GM23338 (cell line): ENCODE data around the gene MAST3. TPM values are rescaled to one million over a fixed set of nuclear protein-coding genes. Genes with fewer than 3 reads are reported as not detected.

ENCODE experiments used
- ATAC-seq: fragments of 200-7000 bp; cut with Tn5 transposase; 3 replicates; pipeline ENCODE4 v1.9.1; 2020
- DNase-seq: peaks from one replicate; pipeline ENCODE4 v3.0.0-alpha.2; 2015; ENCODE audit warnings: low spot score
- H2AFZ ChIP-seq: fragments of 200-600 bp; sonication (generic); 2 replicates; pipeline ENCODE4 v1.8.0; 2016; ENCODE audit warnings: antibody characterized with exemption, mild to moderate bottlenecking, moderate library complexity
- H3F3A ChIP-seq: fragments of 200-600 bp; sonication (generic); replicated peaks from 2 replicates; pipeline ENCODE4 v1.8.0; 2017; ENCODE audit warnings: antibody characterized with exemption, mixed run types, low read depth
- H3K27ac ChIP-seq: fragments of 200-600 bp; sonication (generic); 2 replicates; pipeline ENCODE4 v1.6.1; 2016; ENCODE audit warnings: low read depth
- H3K27me3 ChIP-seq: fragments of 200-600 bp; sonication (generic); 2 replicates; pipeline ENCODE4 v1.8.0; 2016; ENCODE audit warnings: mild to moderate bottlenecking, mixed run types, moderate library complexity; ENCODE audit not compliant: insufficient read depth
- H3K36me3 ChIP-seq: fragments of 200-600 bp; sonication (generic); 2 replicates; pipeline ENCODE4 v1.8.0; 2016; ENCODE audit warnings: mild to moderate bottlenecking; ENCODE audit not compliant: insufficient read depth
- H3K4me1 ChIP-seq: fragments of 200-600 bp; sonication (generic); 2 replicates; pipeline ENCODE4 v1.8.0; 2016; ENCODE audit warnings: mild to moderate bottlenecking, moderate library complexity; ENCODE audit not compliant: insufficient read depth
- H3K4me2 ChIP-seq: fragments of 200-600 bp; sonication (generic); 2 replicates; pipeline ENCODE4 v1.7.1; 2017; ENCODE audit warnings: mixed run types
- H3K4me3 ChIP-seq: fragments of 200-600 bp; sonication (generic); 2 replicates; pipeline ENCODE4 v1.6.1; 2016; ENCODE audit warnings: mixed run types
- H3K79me2 ChIP-seq: fragments of 200-600 bp; sonication (generic); replicated peaks from 2 replicates; pipeline ENCODE4 v1.8.0; 2017; ENCODE audit warnings: mild to moderate bottlenecking; ENCODE audit not compliant: insufficient read depth
- H3K9me2 ChIP-seq: fragments of 200-600 bp; sonication (generic); 2 replicates; pipeline ENCODE4 v1.8.0; 2017; ENCODE audit not compliant: insufficient read depth
- H4K20me1 ChIP-seq: fragments of 200-600 bp; sonication (generic); replicated peaks from 2 replicates; pipeline ENCODE4 v1.8.0; 2017; ENCODE audit warnings: mild to moderate bottlenecking; ENCODE audit not compliant: insufficient read depth
- H3K27ac Mint-ChIP-seq: 2 replicates; pipeline ENCODE4 v1.8.0; 2020; ENCODE audit warnings: inconsistent platforms, mild to moderate bottlenecking, moderate library complexity, mixed read lengths
- H3K27me3 Mint-ChIP-seq: 3 replicates; pipeline ENCODE4 v1.8.0; 2022; ENCODE audit warnings: low read depth, mild to moderate bottlenecking, moderate library complexity, mixed read lengths, inconsistent platforms; ENCODE audit not compliant: insufficient read depth, poor library complexity
- H3K36me3 Mint-ChIP-seq: 3 replicates; pipeline ENCODE4 v1.8.0; 2021; ENCODE audit warnings: low read depth, mild to moderate bottlenecking, inconsistent platforms, moderate library complexity, mixed read lengths
- H3K4me1 Mint-ChIP-seq: 3 replicates; pipeline ENCODE4 v1.8.0; 2020; ENCODE audit warnings: mild to moderate bottlenecking, inconsistent platforms, mixed read lengths
- H3K4me3 Mint-ChIP-seq: 3 replicates; pipeline ENCODE4 v1.8.0; 2021; ENCODE audit warnings: moderate library complexity, mild to moderate bottlenecking, inconsistent platforms, mixed read lengths
- H3K9me3 Mint-ChIP-seq: 3 replicates; pipeline ENCODE4 v1.8.0; 2020; ENCODE audit warnings: moderate library complexity, mild to moderate bottlenecking, inconsistent platforms, mixed read lengths
- CREB1 ChIP-seq: fragments of 250-450 bp; sonication (Bioruptor Pico); IDR thresholded peaks from 2 replicates; pipeline ENCODE4 v1.5.0; 2020; ENCODE audit warnings: low read depth, mild to moderate bottlenecking, moderate library complexity
- CTCF ChIP-seq, 2 experiments: fragments of 200-600 bp in 1 of 2; sonication (generic) in 1 of 2; conservative IDR thresholded peaks; 2 replicates each; pipeline versions ENCODE4 v1.5.1 to v1.6.1; 2016 to 2017; ENCODE audit warnings: antibody characterized with exemption in 2 of 2, low read depth in 2 of 2, mild to moderate bottlenecking in 2 of 2, moderate library complexity in 1 of 2
- EZH2phosphoT487 ChIP-seq: fragments of 200-600 bp; sonication (generic); IDR thresholded peaks from one replicate; pipeline ENCODE4 v1.8.1; 2018; ENCODE audit warnings: antibody characterized with exemption; ENCODE audit not compliant: unreplicated experiment
- JUNB ChIP-seq: IDR thresholded peaks from one replicate; pipeline ENCODE4 v1.6.1; 2016; ENCODE audit warnings: antibody characterized with exemption; ENCODE audit not compliant: unreplicated experiment
- NANOG ChIP-seq: IDR thresholded peaks from 2 replicates; pipeline ENCODE4 v1.6.1; 2016; ENCODE audit warnings: antibody characterized with exemption, borderline replicate concordance
- STAT1 ChIP-seq: IDR thresholded peaks from one replicate; pipeline ENCODE4 v1.6.1; 2016; ENCODE audit warnings: antibody characterized with exemption; ENCODE audit not compliant: unreplicated experiment
- ZNF114 ChIP-seq: fragments of 250-450 bp; sonication (Bioruptor Pico); IDR thresholded peaks from 2 replicates; pipeline ENCODE4 v1.5.0; 2020; ENCODE audit warnings: mild to moderate bottlenecking, moderate library complexity
- ZNF462 ChIP-seq: fragments of 250-450 bp; sonication (Bioruptor Pico); IDR thresholded peaks from 2 replicates; pipeline ENCODE4 v1.5.0; 2020; ENCODE audit warnings: mild to moderate bottlenecking, moderate library complexity
- polyA plus RNA-seq: library from polyadenylated mRNA; unstranded; fragments of >200 nt; fragmentation: Nextera tagmentation; extraction: Ambion mirVana; gene quantifications from 2 replicates; pipeline ENCODE4 v1.2.1, GENCODE V29; 2016
- total RNA-seq: library from RNA; depleted of rRNA; stranded (reverse); fragments of >200 nt; shearing (Covaris generic); gene quantifications from 2 replicates; pipeline ENCODE4 v1.2.3, GENCODE V29; 2014

The MAST3 gene
- total and polyA plus RNA-seq, 2 experiments from 2014 or later, result 5.6 to 8.8 TPM

DNA sequence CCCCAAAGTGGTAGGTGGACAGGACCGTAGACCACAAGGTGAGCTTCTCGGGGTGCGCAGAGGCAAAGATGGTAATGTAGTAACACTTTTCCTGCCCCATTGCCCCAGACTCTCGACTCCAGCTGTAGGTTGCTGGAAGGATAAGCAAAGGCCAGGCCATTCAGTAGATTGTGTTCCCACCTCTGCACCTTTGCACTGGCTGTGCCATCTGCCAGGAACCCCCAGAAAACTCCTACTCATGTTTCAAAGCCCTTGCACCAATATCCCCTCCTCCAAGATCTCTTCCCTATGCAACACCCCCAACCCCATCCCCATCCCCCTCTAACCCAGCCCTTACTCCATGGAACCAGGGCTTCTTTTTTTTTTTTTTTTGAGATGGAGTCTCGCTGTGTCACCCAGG, 29.2 kb upstream of the MAST3 start:
- Histone ChIP-seq H3K4me2 (no peak overlapping the region), H3K27ac (no peak overlapping the region), H3F3A (no peaks in the 10 kb centered on the region), H3K4me1 (no peaks in the 10 kb centered on the region), H4K20me1 (no peaks in the 10 kb centered on the region), H3K9me2 (no peaks in the 10 kb centered on the region), H3K79me2 (no peaks in the 10 kb centered on the region), H3K4me3 (no peak overlapping the region), H2AFZ (no peak overlapping the region), H3K36me3 (no peaks in the 10 kb centered on the region), H3K27me3 (no peaks in the 10 kb centered on the region)
- ATAC-seq (no peak), DNase-seq (no peak)
- TF ChIP-seq ZNF114 (no peak), JUNB (no peak), CTCF (conservative IDR thresholded peaks at IDR 0.05; ENCODE audit: low read depth in 2 of 2) (no peak), EZH2phosphoT487 (no peak), NANOG (no peak), STAT1 (no peak)
- Mint-ChIP-seq H3K9me3 (no peaks in the 10 kb centered on the region), H3K27me3 (peaks cover 5% of the 10 kb centered on the region), H3K27ac (no peak overlapping the region), H3K4me3 (no peak overlapping the region), H3K36me3 (no peaks in the 10 kb centered on the region), H3K4me1 (no peaks in the 10 kb centered on the region; the same call in 2 of the 3 replicates)

DNA sequence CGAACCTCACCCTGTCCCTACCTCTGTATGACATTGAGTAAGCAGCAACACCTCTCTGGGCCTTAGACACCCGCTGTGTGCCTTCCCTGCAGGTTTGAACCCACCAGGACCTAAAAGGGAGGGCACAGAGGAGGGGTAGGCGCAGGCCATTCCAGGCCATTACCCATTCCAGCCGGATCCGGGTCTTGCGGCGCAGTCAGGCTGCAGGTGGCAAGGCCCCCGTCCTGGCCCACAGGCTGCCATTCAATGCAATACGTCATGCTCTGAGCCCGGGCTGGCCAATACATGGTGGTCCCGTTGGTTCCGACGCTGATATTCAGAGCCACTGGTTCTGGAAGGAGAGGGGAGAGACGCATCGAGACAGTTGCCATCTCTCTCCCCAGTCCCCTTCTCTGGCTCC, 28.2 kb upstream of the MAST3 start:
- Histone ChIP-seq H3K27me3 (no peaks in the 10 kb centered on the region), H2AFZ (no peak overlapping the region), H4K20me1 (no peaks in the 10 kb centered on the region), H3K4me2 (no peak overlapping the region), H3K9me2 (no peaks in the 10 kb centered on the region), H3K36me3 (no peaks in the 10 kb centered on the region), H3K4me1 (no peaks in the 10 kb centered on the region; the same call in 1 of the 2 replicates), H3F3A (no peaks in the 10 kb centered on the region), H3K4me3 (no peak overlapping the region), H3K79me2 (no peaks in the 10 kb centered on the region), H3K27ac (no peak overlapping the region)
- Mint-ChIP-seq H3K36me3 (no peaks in the 10 kb centered on the region), H3K27me3 (peaks cover 9% of the 10 kb centered on the region), H3K4me1 (no peaks in the 10 kb centered on the region; the same call in 2 of the 3 replicates), H3K9me3 (no peaks in the 10 kb centered on the region), H3K27ac (no peak overlapping the region), H3K4me3 (no peak overlapping the region)
- DNase-seq (no peak), ATAC-seq (no peak)
- TF ChIP-seq ZNF462 (CRISPR knock-in tag), result no peak
- no peak for TF ChIP-seq CTCF (conservative IDR thresholded peaks at IDR 0.05; ENCODE audit: low read depth in 2 of 2)
- TF ChIP-seq CREB1 (CRISPR knock-in tag), result no peak
- TF ChIP-seq EZH2phosphoT487, result no peak
- TF ChIP-seq NANOG, result no peak
